ENCODE data around the gene ELOVL1.

ELOVL1 gene

DNA sequence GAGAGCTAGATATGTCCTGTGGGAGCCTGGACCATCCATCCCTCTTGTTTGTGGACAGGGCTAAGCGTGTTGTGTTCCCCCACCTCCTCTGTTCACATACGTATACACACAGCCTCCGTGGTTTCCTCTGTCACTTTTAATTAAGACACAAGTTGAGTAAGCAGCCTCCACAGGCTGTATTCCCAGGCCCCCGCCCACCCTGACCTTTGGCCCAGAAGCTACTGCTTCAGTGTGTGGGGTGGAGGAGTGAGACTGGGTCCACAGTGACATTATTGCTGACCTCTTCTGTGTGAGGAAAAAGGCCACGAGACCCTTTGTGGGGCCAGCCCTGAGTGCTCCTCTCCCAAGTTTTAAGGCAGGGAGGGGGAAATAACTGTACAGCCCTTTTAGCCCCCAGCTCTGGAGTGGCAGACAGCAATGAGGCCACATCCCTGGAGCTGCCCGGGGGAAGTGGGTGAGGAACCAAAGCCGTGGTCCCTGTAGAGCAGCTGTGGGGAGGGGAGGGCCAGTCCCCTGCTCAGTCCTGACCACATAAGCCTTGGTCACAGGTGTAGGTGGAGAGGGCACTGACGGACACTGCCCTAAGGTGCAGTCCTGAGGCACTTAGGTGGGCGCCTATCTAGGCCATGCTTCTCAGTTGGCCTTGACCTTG lies 4.4 kb downstream of the ELOVL1 start:
- TF ChIP-seq, protein P1, sequence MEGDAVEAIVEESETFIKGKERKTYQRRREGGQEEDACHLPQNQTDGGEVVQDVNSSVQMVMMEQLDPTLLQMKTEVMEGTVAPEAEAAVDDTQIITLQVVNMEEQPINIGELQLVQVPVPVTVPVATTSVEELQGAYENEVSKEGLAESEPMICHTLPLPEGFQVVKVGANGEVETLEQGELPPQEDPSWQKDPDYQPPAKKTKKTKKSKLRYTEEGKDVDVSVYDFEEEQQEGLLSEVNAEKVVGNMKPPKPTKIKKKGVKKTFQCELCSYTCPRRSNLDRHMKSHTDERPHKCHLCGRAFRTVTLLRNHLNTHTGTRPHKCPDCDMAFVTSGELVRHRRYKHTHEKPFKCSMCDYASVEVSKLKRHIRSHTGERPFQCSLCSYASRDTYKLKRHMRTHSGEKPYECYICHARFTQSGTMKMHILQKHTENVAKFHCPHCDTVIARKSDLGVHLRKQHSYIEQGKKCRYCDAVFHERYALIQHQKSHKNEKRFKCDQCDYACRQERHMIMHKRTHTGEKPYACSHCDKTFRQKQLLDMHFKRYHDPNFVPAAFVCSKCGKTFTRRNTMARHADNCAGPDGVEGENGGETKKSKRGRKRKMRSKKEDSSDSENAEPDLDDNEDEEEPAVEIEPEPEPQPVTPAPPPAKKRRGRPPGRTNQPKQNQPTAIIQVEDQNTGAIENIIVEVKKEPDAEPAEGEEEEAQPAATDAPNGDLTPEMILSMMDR (IDR thresholded peaks at IDR 0.05; ENCODE audit: insufficient read depth, low read length, missing control alignments), result no peak
- CTCF ChIA-PET, result interaction anchor here (1.2 kb wide), 1 partner anchor 136 kb away, joined by 5 read pairs; no protein-coding TSS in a partner anchor
- POLR2A ChIA-PET, result no interaction called here
- H3K4me3 ChIP-seq (ENCODE audit: low read depth, low read length), result no peak overlapping the region
- no peak for DNase-seq (ENCODE audit: low read depth, low spot score)

DNA sequence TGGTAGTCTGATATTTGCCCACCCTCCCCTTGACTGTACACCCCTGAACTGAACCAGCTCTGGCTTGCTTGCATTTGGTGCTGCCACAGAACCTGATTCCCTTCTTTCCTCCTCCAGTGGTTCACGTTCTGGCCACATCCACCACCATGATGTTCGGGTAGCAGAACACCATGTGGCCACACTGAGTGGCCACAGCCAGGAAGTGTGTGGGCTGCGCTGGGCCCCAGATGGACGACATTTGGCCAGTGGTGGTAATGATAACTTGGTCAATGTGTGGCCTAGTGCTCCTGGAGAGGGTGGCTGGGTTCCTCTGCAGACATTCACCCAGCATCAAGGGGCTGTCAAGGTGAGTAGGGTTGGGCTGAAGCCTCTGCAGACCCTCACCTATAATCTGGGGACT lies 7.2 kb downstream of the ELOVL1 start:
- TF ChIP-seq, protein P1 (IDR thresholded peaks at IDR 0.05; ENCODE audit: insufficient read depth, low read length, missing control alignments), result no peak
- peak overlapping the region; percentile 74 for H3K4me3 ChIP-seq (ENCODE audit: low read depth, low read length)
- CTCF ChIA-PET, result interaction anchor here (0.6 to 0.9 kb wide), 2 partner anchors 24 to 688 kb away, joined by 3 read pairs; no protein-coding TSS in a partner anchor
- DNase-seq (ENCODE audit: low read depth, low spot score), result no peak
- POLR2A ChIA-PET, result interaction anchor here (1.2 kb wide), 1 partner anchor 10 kb away, joined by 3 read pairs; no protein-coding TSS in a partner anchor

DNA sequence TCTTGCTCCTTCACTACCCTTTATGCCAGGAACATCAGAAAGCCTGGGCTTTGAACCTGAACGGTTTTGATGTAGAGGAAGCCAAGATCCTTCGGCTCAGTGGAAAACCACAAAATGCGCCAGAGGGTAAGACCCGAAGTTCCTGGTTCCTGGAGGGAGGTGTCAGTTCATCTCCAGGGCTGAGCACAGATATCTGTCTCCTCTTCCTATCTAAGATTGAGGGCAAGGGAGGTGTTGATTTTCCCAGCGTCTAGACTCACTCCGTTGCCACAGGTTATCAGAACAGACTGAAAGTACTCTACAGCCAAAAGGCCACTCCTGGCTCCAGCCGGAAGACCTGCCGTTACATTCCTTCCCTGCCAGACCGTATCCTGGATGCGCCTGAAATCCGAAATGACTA lies 8.1 kb downstream of the ELOVL1 start:
- DNase-seq (ENCODE audit: low read depth, low spot score), result no peak
- TF ChIP-seq, protein P1 (IDR thresholded peaks at IDR 0.05; ENCODE audit: insufficient read depth, low read length, missing control alignments), result no peak
- H3K4me3 ChIP-seq (ENCODE audit: low read depth, low read length), result peak overlapping the region; percentile 74
- ChIA-PET POLR2A (interaction anchor here (1.2 kb wide), 1 partner anchor 9 kb away, joined by 3 read pairs; no protein-coding TSS in a partner anchor), CTCF (no interaction called here)

DNA sequence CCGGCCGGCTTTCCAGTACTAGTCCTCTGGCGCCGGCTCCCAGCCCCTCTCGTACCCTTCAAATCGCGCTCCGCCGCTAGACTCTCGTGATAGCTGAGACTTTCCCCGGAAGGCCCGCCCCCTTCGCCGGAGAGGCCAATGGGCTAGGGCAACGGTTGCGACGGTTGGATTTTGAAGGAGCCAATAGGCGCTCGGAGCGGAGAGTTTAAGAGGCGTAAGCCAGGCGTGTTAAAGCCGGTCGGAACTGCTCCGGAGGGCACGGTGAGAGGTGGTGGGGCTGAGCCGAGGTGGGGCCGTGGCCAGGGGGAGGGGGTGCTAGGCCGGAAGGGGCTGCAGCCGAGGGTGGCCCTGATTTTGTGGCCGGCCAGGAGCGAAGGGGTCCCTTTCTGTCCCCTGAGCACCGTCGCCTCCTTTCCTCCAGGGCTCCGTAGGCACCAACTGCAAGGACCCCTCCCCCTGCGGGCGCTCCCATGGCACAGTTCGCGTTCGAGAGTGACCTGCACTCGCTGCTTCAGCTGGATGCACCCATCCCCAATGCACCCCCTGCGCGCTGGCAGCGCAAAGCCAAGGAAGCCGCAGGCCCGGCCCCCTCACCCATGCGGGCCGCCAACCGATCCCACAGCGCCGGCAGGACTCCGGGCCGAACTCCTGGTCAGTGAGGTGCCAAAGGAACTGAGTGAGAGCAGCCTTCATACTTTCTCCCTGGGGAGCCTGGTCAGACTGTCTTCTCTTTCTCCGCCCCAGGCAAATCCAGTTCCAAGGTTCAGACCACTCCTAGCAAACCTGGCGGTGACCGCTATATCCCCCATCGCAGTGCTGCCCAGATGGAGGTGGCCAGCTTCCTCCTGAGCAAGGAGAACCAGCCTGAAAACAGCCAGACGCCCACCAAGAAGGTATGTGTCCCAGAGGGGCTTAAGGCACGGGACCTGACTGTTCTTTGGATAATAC lies 8.8 kb downstream of the ELOVL1 start, which contains the start of gene CDC20:
TSS of gene CDC20 (plus strand) at position 236 of the 948 bp plus-strand sequence. CDS start at position 471, 235 bp downstream.
- TF ChIP-seq, protein P1 (IDR thresholded peaks at IDR 0.05; ENCODE audit: insufficient read depth, low read length, missing control alignments), result no peak
- ChIA-PET POLR2A (interaction anchor here (0.8 to 1.6 kb wide), 4 partner anchors 9 to 38 kb away, joined by 3 to 18 read pairs (median 4); partner anchors contain the start of gene ELOVL1), CTCF (interaction anchor here (0.7 to 2.8 kb wide), 9 partner anchors 9 to 132 kb away, joined by 3 to 24 read pairs (median 6); partner anchors contain the start of genes ELOVL1, MED8 and SZT2)

DNA sequence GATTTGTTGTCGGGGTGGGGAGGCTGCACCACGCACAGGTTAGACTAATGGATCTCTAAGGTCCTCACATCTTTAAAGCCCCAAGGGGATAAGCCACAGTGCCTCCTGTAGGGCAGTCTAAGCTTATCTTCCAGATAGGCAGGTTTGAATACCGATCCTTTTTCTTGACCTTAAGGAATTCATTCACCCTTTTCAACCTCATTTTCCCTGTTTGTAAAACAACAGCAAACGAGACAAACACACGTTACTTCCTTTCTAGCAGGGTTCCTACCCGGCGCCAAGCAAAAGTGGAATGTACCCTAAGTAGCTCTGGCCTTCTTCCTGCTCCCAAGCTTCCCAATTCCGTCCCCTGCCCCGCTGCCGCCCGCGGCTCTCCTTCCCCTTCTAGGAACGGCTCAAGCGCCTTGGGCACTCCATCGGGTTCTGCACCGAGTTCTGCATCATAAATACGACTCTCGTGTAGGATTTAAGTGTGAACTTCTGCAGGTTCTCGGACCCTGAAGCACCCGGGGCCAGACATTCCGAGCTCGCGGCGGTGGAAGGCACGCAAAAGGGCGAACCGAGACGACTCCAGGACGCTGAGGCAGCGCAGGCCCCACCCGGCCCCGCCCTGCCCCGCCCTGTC lies 9.6 kb downstream of the ELOVL1 start:
- ChIA-PET CTCF (interaction anchor here (0.7 to 2.8 kb wide), 12 partner anchors 10 to 132 kb away, joined by 3 to 24 read pairs (median 6); partner anchors contain the start of genes ELOVL1, MED8 and SZT2), POLR2A (interaction anchor here (0.6 to 1.6 kb wide), 7 partner anchors 8 to 96 kb away, joined by 3 to 18 read pairs (median 3); partner anchors contain the start of genes ELOVL1 and HYI)
- TF ChIP-seq, protein P1 (IDR thresholded peaks at IDR 0.05; ENCODE audit: insufficient read depth, low read length, missing control alignments), result peak; percentile 29
- DNase-seq (ENCODE audit: low read depth, low spot score), result no peak
- H3K4me3 ChIP-seq (ENCODE audit: low read depth, low read length), result peak overlapping the region; percentile 74

More for the DNA sequence above, 8.8 kb downstream of the ELOVL1 start, which contains the start of gene CDC20:
- DNase-seq (ENCODE audit: low read depth, low spot score), result peak; percentile 58
- peak within 1 kb of the TSS; percentile 74 for H3K4me3 ChIP-seq (ENCODE audit: low read depth, low read length)

Data from AG04449 (cell line).